Lung (tissue), 12 donors: ENCODE results near the gene TULP3. TPM values are rescaled to one million over a fixed set of nuclear protein-coding genes. Genes with fewer than 3 reads are reported as not detected.

Experiments used
- ATAC-seq: fragments of 200-7000 bp; cut with Tn5 transposase; one replicate; pipeline ENCODE4 v1.9.1; 2020; ENCODE audit warnings: moderate number of reproducible peaks; ENCODE audit not compliant: insufficient read depth, low FRiP score
- DNase-seq, 3 donors: peaks; one replicate each; pipeline ENCODE4 v3.0.0-alpha.2; 2013 to 2017
- H3K27ac ChIP-seq, 2 donors: one replicate each; pipeline ENCODE4 v1.5.1; 2013; ENCODE audit warnings: mild to moderate bottlenecking in 2 of 2, moderate library complexity in 2 of 2, control low read depth in 1 of 2, inconsistent platforms in 1 of 2, low read depth in 1 of 2, low read length in 1 of 2
- H3K27me3 ChIP-seq, 3 donors: one replicate each; pipeline ENCODE4 v1.5.1; 2013; ENCODE audit warnings: low read length in 2 of 3; ENCODE audit not compliant: control insufficient read depth in 3 of 3, insufficient read depth in 3 of 3
- H3K36me3 ChIP-seq, 4 donors: one replicate each; pipeline ENCODE4 v1.5.1; 2013; ENCODE audit warnings: low read length in 4 of 4, mild to moderate bottlenecking in 1 of 4, moderate library complexity in 1 of 4; ENCODE audit not compliant: control insufficient read depth in 4 of 4, insufficient read depth in 4 of 4
- H3K4me1 ChIP-seq, 5 donors: one replicate each; pipeline ENCODE4 v1.5.1; 2013; ENCODE audit warnings: low read length in 5 of 5, mild to moderate bottlenecking in 2 of 5, moderate library complexity in 1 of 5; ENCODE audit not compliant: control insufficient read depth in 5 of 5, insufficient read depth in 5 of 5
- H3K4me3 ChIP-seq: one replicate; pipeline ENCODE4 v1.5.1; 2013; ENCODE audit warnings: mild to moderate bottlenecking, control low read depth, moderate library complexity
- H3K9ac ChIP-seq, 2 donors: one replicate each; pipeline ENCODE4 v1.5.1; 2013; ENCODE audit warnings: low read length in 2 of 2, control low read depth in 1 of 2; ENCODE audit not compliant: insufficient read depth in 1 of 2
- H3K9me3 ChIP-seq, 4 donors: one replicate each; pipeline ENCODE4 v1.5.1; 2013; ENCODE audit warnings: low read length in 3 of 4, mild to moderate bottlenecking in 1 of 4, moderate library complexity in 1 of 4; ENCODE audit not compliant: control insufficient read depth in 4 of 4, insufficient read depth in 3 of 4
- WGBS, 2 donors: extraction: QIAGEN DNeasy Blood & Tissue Kit; methylation state at CpG; one replicate each; pipeline ENCODE4 v1.1.7; 2013; 5-methylcytosine and 5-hydroxymethylcytosine counted together
- polyA plus RNA-seq, 2 donors: library from polyadenylated mRNA; stranded (reverse); fragments of 200-250 nt; gene quantifications; one replicate each; pipeline ENCODE4 v1.2.1, GENCODE V29; 2013
- total RNA-seq, 2 donors: library from RNA; depleted of rRNA in 1 of 2; stranded (reverse); fragments of >200 nt in 1 of 2; gene quantifications; one replicate each; pipeline ENCODE4 v1.2.1, GENCODE V29; 2014 to 2021
- TF ChIP-seq, protein P1 (sequence below): IDR thresholded peaks from 2 replicates; pipeline ENCODE4 v1.5.1; 2012; ENCODE audit warnings: mild to moderate bottlenecking; ENCODE audit errors: control extremely low read depth, extremely low read depth
- donor health status: control.
- donor health status: control.
- donor health status: Bipolar disorder and iron deficiency.
- donor health status: healthy.
- donor health status: DM: yes; HTN: yes; CAD: no.

Gene TULP3
- total and polyA plus RNA-seq, 4 donors, result 7.4 to 30.7 (median 13.2) TPM

DNA sequence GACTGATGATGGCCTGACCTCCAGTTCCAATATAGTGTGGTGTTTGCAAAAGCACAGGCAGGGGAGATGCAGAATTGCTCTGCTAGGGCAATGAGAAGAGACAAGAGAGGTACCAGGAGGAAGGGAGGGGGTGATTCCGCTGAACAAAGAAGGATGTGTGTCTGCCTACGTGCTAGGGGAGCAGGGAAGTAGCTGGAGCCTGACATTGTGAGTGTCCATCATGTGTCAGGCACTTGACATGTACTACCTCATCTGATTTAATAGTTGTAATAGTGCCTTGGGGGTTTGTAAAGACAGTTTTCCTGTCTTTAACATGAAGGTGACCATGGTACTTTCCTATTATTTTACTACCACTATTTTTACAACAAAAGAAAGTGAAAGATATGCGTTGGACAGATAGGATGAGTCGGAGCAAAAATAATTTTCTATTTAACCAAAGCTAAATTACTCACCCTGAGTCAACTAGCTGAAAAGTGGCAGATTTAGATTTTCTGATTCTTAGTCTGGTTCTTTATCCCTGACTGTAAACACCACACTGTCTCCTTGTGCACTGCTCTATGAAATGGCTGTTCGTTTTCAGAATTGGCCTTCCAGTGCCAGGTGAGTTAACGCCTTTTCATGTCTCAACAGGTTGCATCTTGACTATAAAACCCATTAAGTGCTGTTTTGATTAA lies 34.8 kb downstream of the TULP3 start:
- H3K9ac ChIP-seq, result no peak overlapping the region
- H3K36me3 ChIP-seq, result peaks cover 13 to 43% (median 24%) of the 10 kb centered on the region in 4 donors

DNA sequence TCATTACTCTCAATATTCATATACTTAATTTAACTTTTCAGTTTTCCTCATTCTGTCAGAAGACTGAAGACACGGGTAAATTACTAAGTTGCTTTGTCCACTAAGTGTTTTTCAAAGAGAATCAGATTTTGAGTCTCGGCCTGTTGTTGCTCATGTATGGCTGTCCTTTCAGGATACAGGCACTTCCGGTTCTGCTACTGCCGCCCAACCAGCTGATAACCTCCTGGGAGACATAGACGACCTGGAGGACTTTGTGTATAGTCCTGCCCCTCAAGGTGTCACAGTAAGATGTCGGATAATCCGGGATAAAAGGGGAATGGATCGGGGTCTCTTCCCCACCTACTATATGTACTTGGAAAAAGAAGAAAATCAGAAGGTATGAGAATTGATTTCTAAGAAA lies 40.2 kb downstream of the TULP3 start:
- Histone ChIP-seq H3K27me3 (no peaks in the 10 kb centered on the region), H3K4me3 (no peak overlapping the region), H3K4me1 (peaks cover 0 to 2% (median 0%) of the 10 kb centered on the region in 5 donors), H3K9me3 (no peaks in the 10 kb centered on the region), H3K9ac (no peak overlapping the region), H3K36me3 (peaks cover 3 to 39% (median 15%) of the 10 kb centered on the region in 4 donors), H3K27ac (no peak overlapping the region)
- 78 to 80% methylated on average over 8 of the region's 8 CpGs for WGBS, 2 donors
- TF ChIP-seq, protein P1, sequence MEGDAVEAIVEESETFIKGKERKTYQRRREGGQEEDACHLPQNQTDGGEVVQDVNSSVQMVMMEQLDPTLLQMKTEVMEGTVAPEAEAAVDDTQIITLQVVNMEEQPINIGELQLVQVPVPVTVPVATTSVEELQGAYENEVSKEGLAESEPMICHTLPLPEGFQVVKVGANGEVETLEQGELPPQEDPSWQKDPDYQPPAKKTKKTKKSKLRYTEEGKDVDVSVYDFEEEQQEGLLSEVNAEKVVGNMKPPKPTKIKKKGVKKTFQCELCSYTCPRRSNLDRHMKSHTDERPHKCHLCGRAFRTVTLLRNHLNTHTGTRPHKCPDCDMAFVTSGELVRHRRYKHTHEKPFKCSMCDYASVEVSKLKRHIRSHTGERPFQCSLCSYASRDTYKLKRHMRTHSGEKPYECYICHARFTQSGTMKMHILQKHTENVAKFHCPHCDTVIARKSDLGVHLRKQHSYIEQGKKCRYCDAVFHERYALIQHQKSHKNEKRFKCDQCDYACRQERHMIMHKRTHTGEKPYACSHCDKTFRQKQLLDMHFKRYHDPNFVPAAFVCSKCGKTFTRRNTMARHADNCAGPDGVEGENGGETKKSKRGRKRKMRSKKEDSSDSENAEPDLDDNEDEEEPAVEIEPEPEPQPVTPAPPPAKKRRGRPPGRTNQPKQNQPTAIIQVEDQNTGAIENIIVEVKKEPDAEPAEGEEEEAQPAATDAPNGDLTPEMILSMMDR, result no peak
- DNase-seq (no peak), ATAC-seq (no peak)

More for the DNA sequence above, 34.8 kb downstream of the TULP3 start:
- no peaks in the 10 kb centered on the region for H3K4me1 ChIP-seq
- DNase-seq (no peak), ATAC-seq (no peak)
- TF ChIP-seq, protein P1, result no peak
- 88 to 89% methylated on average over 6 of the region's 6 CpGs for WGBS, 2 donors
- no peaks in the 10 kb centered on the region for H3K27me3 ChIP-seq
- H3K9me3 ChIP-seq, result no peaks in the 10 kb centered on the region
- no peak overlapping the region for H3K27ac ChIP-seq
- H3K4me3 ChIP-seq, result no peak overlapping the region

- 96 to 99% methylated on average over 6 of the region's 6 CpGs for WGBS, 2 donors
These were observed 42.9 kb downstream of the TULP3 start for GRCh38 chr12:2933586-2933985.

More at GRCh38 chr12:2933586-2933985, 42.9 kb downstream of the TULP3 start:
- TF ChIP-seq, protein P1, result no peak
- peaks cover 0 to 2% (median 0%) of the 10 kb centered on the region in 5 donors for H3K4me1 ChIP-seq
- H3K27ac ChIP-seq, result no peak overlapping the region
- no peak for DNase-seq
- H3K36me3 ChIP-seq, result peaks cover 3 to 47% (median 18%) of the 10 kb centered on the region in 4 donors
- no peak overlapping the region for H3K9ac ChIP-seq
- no peak for ATAC-seq
- no peak overlapping the region for H3K4me3 ChIP-seq
- no peaks in the 10 kb centered on the region for H3K27me3 ChIP-seq
- no peaks in the 10 kb centered on the region for H3K9me3 ChIP-seq
